Measurements from ENCODE around the gene CLEC4A.

GRCh38 chr12:8081251-8081920, 42.0 kb upstream of the CLEC4A start:
- TF ChIP-seq, protein P1, sequence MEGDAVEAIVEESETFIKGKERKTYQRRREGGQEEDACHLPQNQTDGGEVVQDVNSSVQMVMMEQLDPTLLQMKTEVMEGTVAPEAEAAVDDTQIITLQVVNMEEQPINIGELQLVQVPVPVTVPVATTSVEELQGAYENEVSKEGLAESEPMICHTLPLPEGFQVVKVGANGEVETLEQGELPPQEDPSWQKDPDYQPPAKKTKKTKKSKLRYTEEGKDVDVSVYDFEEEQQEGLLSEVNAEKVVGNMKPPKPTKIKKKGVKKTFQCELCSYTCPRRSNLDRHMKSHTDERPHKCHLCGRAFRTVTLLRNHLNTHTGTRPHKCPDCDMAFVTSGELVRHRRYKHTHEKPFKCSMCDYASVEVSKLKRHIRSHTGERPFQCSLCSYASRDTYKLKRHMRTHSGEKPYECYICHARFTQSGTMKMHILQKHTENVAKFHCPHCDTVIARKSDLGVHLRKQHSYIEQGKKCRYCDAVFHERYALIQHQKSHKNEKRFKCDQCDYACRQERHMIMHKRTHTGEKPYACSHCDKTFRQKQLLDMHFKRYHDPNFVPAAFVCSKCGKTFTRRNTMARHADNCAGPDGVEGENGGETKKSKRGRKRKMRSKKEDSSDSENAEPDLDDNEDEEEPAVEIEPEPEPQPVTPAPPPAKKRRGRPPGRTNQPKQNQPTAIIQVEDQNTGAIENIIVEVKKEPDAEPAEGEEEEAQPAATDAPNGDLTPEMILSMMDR (IDR thresholded peaks at IDR 0.05; ENCODE audit: low read depth, low read length), result no peak
- TF ChIP-seq POLR2A (IDR thresholded peaks at IDR 0.05; ENCODE audit: extremely low read depth, insufficient read length), result no peak
- no peak for TF ChIP-seq MYC (IDR thresholded peaks at IDR 0.05; ENCODE audit: low read depth, low read length)

Measured in NB4 (cell line).